Activated CD8-positive, alpha-beta memory T cell treated with anti-CD3 and anti-CD28 coated beads for 24 hours (primary cell): ENCODE measurements around the gene ACOT7.

ENCODE experiments used
- DNase-seq: peaks from one replicate; pipeline ENCODE4 v3.0.0-alpha.2; 2020

Gene ACOT7

GRCh38 chr1:6280761-6281451, 112.7 kb downstream of the ACOT7 start:
- no peak for DNase-seq

- DNase-seq, result no peak
Observed at GRCh38 chr1:6279613-6280383, 113.8 kb downstream of the ACOT7 start.

DNA sequence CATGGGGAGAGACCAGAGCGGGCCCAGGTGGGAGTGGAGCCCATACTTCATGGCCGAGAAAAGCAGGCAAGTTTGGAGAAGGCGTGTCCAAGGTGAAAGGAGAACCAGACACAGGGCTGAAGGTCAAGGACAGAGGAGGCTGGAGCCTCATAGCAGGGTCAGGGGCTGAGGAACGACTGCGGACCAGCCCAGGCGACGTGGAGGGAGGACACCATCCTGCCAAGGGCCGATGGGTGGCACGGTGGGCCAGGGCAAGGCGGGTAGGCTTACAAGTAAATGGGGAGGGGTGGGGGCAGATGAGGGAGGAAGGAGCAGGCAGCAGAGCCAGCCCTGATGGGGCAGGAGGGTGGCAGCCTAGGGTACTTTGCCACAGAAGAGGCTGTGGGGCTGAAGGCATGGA, 114.5 kb downstream of the ACOT7 start:
- DNase-seq, result no peak

- DNase-seq, result no peak
Observed at GRCh38 chr1:6278263-6278662, 115.3 kb downstream of the ACOT7 start.

- no peak for DNase-seq
Observed at GRCh38 chr1:6276811-6277555, 116.6 kb downstream of the ACOT7 start.

GRCh38 chr1:6275826-6276782, 117.5 kb downstream of the ACOT7 start:
- no peak for DNase-seq

DNA sequence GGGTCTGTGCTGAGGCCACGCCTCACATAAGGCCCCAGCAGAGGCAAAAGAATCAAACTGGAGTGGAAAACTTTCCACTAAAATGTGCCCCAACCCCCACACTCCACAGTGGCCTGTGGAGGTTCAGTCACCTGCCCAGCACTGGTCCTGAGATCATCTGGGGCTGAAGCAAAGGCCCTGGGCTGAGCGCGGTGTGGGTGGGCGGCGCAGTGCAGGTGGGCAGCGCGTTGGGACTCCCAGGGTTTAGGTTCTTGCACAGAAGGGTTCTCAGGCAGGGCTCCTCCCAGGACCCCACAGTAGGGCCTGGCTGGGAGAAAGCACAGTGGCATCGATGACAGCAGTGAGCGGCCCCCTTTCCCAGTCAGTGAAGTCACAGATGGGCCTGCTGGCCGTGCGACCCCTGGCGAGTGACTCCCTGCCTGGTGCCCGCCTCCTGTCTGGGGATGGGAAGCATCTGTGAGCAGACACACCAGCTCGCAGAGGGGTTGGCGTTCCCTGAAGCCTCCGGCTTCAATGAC, 118.9 kb downstream of the ACOT7 start:
- no peak for DNase-seq

DNA sequence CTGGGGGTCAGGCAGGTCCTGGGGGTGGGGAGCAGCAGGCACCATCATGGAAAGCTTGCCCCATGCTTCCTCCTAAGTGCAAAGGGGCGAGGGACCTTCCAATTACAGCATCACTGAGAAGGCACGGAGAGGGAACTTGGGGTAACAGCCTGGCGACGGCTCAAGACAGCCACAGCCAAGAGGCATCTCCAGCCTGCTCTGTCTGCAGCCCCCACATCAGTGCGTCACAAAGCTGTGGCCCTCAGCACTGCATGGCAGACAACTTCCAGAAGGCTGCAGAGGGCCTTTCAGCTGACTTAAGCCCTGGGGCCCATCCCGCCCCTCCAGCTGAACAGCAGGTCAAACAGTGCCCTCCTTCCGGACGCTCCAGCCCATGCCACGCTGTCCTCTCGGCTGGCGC, 119.5 kb downstream of the ACOT7 start:
- no peak for DNase-seq

GRCh38 chr1:6273380-6273891, 120.1 kb downstream of the ACOT7 start:
- no peak for DNase-seq

DNA sequence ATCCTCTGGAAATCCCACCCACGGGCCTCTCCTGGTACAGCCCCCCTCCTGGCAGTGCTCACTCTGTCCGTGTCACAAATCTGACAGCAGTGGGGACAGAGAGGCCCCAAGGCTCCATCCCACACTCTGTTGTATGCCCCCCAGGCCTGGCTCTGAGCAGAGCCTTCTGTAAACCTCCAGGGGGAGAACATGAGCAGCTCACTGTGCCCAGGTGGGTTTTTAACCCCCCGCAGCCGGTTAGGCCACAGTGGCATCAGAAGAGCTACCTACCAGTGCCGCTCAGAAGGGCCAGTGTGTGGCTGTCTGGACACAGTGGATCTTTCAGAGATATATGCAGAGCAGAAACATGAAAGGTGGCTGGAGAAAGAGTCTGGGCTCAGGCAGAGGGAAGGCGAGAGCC, 120.7 kb downstream of the ACOT7 start:
- DNase-seq, result no peak

DNA sequence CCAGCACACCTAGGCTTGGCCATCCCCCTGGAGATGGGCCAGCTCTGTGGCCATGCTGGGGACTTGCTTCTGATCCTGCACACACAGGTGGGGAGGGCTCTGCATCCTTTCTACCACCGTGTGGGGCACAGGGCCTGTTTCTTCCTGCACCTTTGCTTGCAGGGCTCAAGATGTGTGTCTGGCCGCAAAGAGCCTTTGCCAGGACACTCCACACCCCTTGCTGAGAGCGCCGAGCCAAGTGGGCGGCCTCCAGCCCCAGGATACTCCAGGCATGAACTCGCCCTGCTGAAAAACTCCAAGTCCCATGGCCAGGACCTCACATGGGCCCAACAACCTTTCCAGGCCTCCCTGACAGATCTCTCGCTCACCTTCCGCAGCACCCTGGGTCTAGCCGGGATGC, 121.1 kb downstream of the ACOT7 start:
- no peak for DNase-seq

DNA sequence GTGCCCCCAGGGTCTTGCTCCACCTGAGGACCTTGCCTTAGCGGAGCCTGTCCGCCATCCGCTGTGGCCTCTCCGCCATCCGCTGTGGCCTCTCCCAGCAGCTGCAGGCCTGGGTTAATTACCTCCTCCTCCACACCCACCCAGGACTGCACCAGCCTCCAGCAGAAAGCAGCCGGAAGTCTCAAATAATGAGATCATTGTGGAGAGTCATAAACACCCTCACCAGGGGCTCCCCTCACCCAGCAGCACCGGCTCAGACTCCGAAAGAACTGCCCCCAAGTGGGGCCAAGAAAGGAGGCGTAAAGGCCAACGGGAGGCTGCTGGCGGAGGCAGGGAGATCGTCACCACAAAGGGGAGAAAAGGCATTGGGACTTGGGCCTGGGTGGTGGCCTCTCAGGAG, 122.0 kb downstream of the ACOT7 start:
- DNase-seq, result no peak

DNA sequence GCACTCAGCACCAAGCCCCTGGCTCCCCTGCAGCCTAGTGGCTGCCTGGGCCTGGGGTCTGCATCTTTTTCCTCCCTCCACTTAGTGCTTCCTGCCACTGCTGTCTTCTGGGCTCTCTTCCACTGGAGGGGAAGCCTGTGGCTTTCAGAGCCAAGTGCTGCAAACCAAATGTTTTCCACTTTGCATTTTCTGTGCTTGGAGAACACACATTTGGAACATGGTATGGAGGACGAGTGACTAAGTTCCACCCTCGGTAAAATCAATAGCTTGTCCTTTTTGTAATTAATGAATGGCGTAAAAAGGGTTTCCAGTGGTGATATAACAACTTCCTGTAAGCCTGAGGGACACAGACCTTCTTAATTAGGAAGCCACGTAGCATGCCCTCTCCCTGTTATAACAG, 122.6 kb downstream of the ACOT7 start:
- DNase-seq, result no peak

- no peak for DNase-seq
Observed at GRCh38 chr1:6270401-6270800, 123.2 kb downstream of the ACOT7 start.

DNA sequence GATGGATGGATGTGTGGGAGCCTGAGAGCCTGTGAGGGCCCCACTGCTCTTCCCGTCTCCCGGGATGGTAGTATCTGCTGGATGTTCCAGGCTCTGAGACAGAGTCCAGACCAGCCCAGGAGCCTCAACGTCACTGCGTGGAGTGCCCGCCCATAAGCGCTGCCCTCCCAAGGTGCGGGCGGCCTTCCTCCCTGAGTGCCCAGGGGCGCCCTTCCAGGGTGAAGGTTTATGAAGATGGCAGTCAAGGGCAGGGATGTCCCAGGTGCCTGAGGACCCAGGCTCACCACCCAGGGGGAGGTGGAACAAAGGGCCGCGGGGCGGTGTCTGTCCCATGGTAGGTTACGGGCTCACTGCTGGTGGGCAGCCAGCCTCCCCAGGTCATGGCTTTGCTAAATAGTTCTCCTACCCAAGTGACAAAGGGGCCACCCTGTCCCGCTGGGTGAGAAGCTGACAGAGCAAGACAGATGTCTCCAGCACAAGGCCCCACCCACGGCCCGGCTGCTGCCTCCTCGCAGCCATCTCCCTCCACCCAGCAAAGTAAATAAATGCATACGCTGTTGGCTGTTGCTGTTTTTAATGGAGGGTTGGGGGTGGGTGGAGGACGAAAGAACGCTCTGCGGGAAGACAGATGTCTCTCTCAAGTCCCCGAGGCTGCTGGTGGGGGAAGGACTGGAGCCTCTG, 123.7 kb downstream of the ACOT7 start:
- DNase-seq, result no peak

DNA sequence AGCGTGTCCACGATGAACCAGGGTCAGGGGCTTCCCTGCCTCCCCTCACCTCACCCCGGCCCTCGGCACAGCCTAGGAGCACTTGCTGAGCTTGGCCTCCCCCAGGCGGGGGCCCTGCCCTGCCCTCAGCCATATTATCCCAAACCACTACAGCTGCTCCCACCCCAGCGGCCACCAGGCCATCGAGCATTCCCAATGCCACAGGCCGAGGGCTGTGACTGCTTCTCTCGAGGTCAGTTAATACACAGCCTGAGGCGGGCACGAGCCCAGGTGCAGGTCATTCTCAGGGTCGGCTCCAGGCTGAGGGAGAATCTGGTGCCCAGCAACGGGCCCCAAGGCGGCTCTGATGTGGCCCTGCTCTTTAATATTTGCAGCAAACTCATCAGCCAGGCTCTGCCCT, 124.3 kb downstream of the ACOT7 start:
- no peak for DNase-seq

- DNase-seq, result no peak
Observed at GRCh38 chr1:6268415-6268814, 125.2 kb downstream of the ACOT7 start.

DNA sequence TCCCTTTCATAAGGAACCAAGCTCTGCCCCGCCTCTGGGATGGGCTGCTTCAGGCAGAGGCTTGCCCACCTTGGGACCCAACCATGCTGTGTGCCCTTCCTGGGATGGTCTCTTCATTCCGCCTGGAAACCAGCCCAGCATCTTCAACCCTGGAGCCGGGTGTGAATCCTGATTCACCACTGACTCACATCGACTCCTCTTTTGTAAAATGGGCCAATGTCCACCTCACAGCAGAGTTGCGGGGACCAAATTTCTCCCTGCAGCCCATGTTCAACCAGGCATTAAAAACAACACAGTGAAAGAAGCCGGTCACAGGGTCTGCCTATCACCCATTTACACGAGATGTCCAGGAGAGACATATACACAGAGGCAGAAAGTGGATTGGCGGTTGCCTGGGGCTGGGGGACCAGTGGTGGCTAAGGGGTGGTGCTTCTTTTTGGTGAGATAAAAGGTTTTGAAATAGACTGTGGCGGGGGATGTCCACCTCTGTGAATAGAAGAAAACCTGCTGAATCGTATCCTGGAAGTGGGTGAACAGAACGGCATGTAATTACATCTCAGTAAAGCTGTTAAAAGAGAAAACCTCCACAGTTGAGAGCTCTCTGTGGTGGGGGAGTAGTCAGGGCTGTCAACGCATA, 125.8 kb downstream of the ACOT7 start:
- DNase-seq, result no peak

- no peak for DNase-seq
Observed at GRCh38 chr1:6266641-6267040, 126.9 kb downstream of the ACOT7 start.

DNA sequence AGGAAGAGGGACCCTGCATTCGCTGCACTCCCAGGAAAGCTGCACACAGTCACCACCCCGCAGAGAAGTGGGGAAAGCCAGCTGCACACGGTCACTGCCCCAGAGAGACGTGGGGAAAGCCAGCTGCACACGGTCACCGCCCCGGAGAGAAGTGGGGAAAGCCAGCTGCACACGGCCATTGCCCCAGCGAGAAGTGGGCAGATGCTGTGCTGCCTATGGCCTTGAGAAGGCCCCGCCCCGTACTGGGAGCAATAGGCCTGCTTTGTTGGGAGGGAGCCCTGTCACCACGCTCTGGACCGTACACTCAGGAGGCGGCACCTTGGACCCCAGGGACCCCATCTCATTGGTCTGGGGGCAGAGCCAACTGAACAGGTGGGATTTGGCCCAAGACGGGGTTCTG, 128.4 kb downstream of the ACOT7 start:
- no peak for DNase-seq

- no peak for DNase-seq
Observed at GRCh38 chr1:6263716-6264115, 129.9 kb downstream of the ACOT7 start.
